Measurements from ENCODE around the gene CWC15. TPM values are rescaled to one million over a fixed set of nuclear protein-coding genes. Genes with fewer than 3 reads are reported as not detected.
A peak's percentile ranks its signal among the peaks of the same experiment; 100 is the strongest.

Gene CWC15
- total RNA-seq, 2 experiments from 2014 or later = 42.5 to 66.0 TPM

DNA sequence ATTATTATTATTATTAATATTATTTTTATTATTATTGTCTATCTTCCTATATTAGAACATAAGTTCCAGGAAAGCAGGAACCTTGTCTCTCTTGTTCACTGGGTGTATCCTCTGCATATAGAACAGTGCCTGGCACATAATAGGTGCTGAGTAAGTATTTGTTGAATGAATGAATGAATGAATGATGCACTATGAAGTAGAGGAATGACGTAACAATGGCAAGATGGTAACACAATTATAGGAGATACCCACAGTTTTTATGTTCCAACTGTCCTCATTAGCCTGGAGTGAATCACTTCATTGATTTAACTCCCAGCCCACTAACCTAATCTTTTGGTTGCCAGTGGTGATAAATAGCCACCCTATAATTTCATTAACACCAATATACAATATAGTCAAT lies 2.2 kb upstream of the CWC15 start:
- Histone ChIP-seq H3K9me3 (ENCODE audit: low read length) (peaks cover 5% of the 10 kb centered on the region; the same call in 1 of the 2 replicates), H4K20me1 (ENCODE audit: insufficient read depth, low read length) (peaks cover 9% of the 10 kb centered on the region; the same call in 1 of the 2 replicates), H3K79me2 (ENCODE audit: insufficient read depth, low read depth, low read length) (peaks cover 18% of the 10 kb centered on the region), H3K4me3 (ENCODE audit: low read depth, low read length, poor library complexity, severe bottlenecking) (no peak overlapping the region), H2AFZ (ENCODE audit: low read length) (no peak overlapping the region), H3K4me1 (ENCODE audit: insufficient read depth, low read length, poor library complexity, severe bottlenecking) (peaks cover 10% of the 10 kb centered on the region), H3K36me3 (ENCODE audit: insufficient read depth, low read length) (peaks cover 14% of the 10 kb centered on the region), H3K27ac (ENCODE audit: low read depth, low read length, poor library complexity, severe bottlenecking) (no peak overlapping the region), H3K4me2 (ENCODE audit: low read length) (no peak overlapping the region), H3K9me2 (ENCODE audit: insufficient read depth, low read length) (no peaks in the 10 kb centered on the region)
- intact Hi-C loops (cut with micrococcal nuclease; ENCODE audit: unreplicated experiment) = no loop called here
- no peak for TF ChIP-seq EZH2phosphoT487 (IDR thresholded peaks at IDR 0.05; ENCODE audit: borderline replicate concordance, low read depth, low read length)
- BruUV-seq (replicated peaks) = no TSS peak
- DNase-seq (ENCODE audit: low spot score) = no peak
- ChIA-PET CTCF (ENCODE audit: unreplicated experiment) (no interaction called here), POLR2A (interaction anchor here (0.7 to 1.5 kb wide), 8 partner anchors 8 to 815 kb away, joined by 3 to 6 read pairs (median 3); partner anchors contain the start of gene CEP57)

GRCh38 chr11:94974178-94974577 lies 822 bp upstream of the CWC15 start:
- no peak overlapping the region for H3K27ac ChIP-seq (ENCODE audit: low read depth, low read length, poor library complexity, severe bottlenecking)
- POLR2A ChIA-PET = interaction anchor here (0.5 to 2.7 kb wide), 8 partner anchors 8 to 1414 kb away, joined by 3 to 18 read pairs (median 3); partner anchors contain the start of genes CEP57 and SRSF8
- no peak for DNase-seq (ENCODE audit: low spot score)
- no TSS peak for BruUV-seq (replicated peaks)
- H3K79me2 ChIP-seq (ENCODE audit: insufficient read depth, low read depth, low read length) = peaks cover 18% of the 10 kb centered on the region
- peak overlapping the region; percentile 94 for H3K4me3 ChIP-seq (ENCODE audit: low read depth, low read length, poor library complexity, severe bottlenecking)
- intact Hi-C loops (cut with micrococcal nuclease; ENCODE audit: unreplicated experiment) = no loop called here
- peaks cover 10% of the 10 kb centered on the region for H3K4me1 ChIP-seq (ENCODE audit: insufficient read depth, low read length, poor library complexity, severe bottlenecking)
- H3K9me2 ChIP-seq (ENCODE audit: insufficient read depth, low read length) = no peaks in the 10 kb centered on the region
- peaks cover 5% of the 10 kb centered on the region; the same call in 1 of the 2 replicates for H3K9me3 ChIP-seq (ENCODE audit: low read length)
- CTCF ChIA-PET (ENCODE audit: unreplicated experiment) = interaction anchor here (0.6 to 1.2 kb wide), 2 partner anchors 116 to 180 kb away, joined by 4 read pairs; partner anchors contain the start of gene ENDOD1
- TF ChIP-seq EZH2phosphoT487 (IDR thresholded peaks at IDR 0.05; ENCODE audit: borderline replicate concordance, low read depth, low read length) = no peak
- TF ChIP-seq, protein P1, sequence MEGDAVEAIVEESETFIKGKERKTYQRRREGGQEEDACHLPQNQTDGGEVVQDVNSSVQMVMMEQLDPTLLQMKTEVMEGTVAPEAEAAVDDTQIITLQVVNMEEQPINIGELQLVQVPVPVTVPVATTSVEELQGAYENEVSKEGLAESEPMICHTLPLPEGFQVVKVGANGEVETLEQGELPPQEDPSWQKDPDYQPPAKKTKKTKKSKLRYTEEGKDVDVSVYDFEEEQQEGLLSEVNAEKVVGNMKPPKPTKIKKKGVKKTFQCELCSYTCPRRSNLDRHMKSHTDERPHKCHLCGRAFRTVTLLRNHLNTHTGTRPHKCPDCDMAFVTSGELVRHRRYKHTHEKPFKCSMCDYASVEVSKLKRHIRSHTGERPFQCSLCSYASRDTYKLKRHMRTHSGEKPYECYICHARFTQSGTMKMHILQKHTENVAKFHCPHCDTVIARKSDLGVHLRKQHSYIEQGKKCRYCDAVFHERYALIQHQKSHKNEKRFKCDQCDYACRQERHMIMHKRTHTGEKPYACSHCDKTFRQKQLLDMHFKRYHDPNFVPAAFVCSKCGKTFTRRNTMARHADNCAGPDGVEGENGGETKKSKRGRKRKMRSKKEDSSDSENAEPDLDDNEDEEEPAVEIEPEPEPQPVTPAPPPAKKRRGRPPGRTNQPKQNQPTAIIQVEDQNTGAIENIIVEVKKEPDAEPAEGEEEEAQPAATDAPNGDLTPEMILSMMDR (conservative IDR thresholded peaks at IDR 0.05; ENCODE audit: low read length) = no peak
- peaks cover 28% of the 10 kb centered on the region for H3K36me3 ChIP-seq (ENCODE audit: insufficient read depth, low read length)
- H3K4me2 ChIP-seq (ENCODE audit: low read length) = peak overlapping the region; percentile 84
- peak overlapping the region; percentile 99 for H2AFZ ChIP-seq (ENCODE audit: low read length)
- peaks cover 9% of the 10 kb centered on the region; the same call in 1 of the 2 replicates for H4K20me1 ChIP-seq (ENCODE audit: insufficient read depth, low read length)

DNA sequence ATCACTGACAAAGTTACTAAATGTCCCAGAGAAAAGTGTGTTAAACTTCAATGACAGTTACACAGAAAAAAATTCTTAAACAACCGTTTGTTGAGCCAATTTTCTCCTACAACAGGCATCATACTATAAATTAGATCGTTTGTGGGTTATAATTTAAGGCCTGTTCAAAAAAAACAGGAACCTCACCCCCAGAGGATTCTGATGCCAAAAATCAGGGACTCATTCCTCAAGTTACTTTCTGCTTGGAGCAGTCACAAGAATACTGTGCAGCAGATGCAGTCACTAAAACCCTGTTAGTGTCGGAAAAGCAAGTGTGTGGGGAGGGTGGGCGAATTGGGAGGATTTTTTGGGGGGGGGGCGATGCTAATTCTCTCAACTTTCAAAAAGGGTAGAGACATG lies 657 bp downstream of the CWC15 start:
- Histone ChIP-seq H3K79me2 (ENCODE audit: insufficient read depth, low read depth, low read length) (peaks cover 18% of the 10 kb centered on the region), H3K4me1 (ENCODE audit: insufficient read depth, low read length, poor library complexity, severe bottlenecking) (peaks cover 10% of the 10 kb centered on the region), H3K4me3 (ENCODE audit: low read depth, low read length, poor library complexity, severe bottlenecking) (peak overlapping the region; percentile 94), H3K36me3 (ENCODE audit: insufficient read depth, low read length) (peaks cover 43% of the 10 kb centered on the region), H2AFZ (ENCODE audit: low read length) (peak overlapping the region; percentile 99; the same call in 1 of the 2 replicates), H3K9me2 (ENCODE audit: insufficient read depth, low read length) (no peaks in the 10 kb centered on the region), H3K4me2 (ENCODE audit: low read length) (peak overlapping the region; percentile 91), H3K9me3 (ENCODE audit: low read length) (peaks cover 5% of the 10 kb centered on the region; the same call in 1 of the 2 replicates), H3K27ac (ENCODE audit: low read depth, low read length, poor library complexity, severe bottlenecking) (peak overlapping the region; percentile 39), H4K20me1 (ENCODE audit: insufficient read depth, low read length) (peaks cover 9% of the 10 kb centered on the region; the same call in 1 of the 2 replicates)
- DNase-seq (ENCODE audit: low spot score) = no peak
- intact Hi-C loops (cut with micrococcal nuclease; ENCODE audit: unreplicated experiment) = loop anchor here (2.0 kb wide), 3 partner anchors 96 to 844 kb away; partner anchors contain the start of gene PANX1
- BruUV-seq (replicated peaks) = no TSS peak
- TF ChIP-seq, protein P1 (conservative IDR thresholded peaks at IDR 0.05; ENCODE audit: low read length) = no peak
- TF ChIP-seq EZH2phosphoT487 (IDR thresholded peaks at IDR 0.05; ENCODE audit: borderline replicate concordance, low read depth, low read length) = no peak
- ChIA-PET POLR2A (interaction anchor here (0.8 to 2.7 kb wide), 6 partner anchors 10 to 299 kb away, joined by 3 to 18 read pairs (median 4); partner anchors contain the start of gene SRSF8), CTCF (ENCODE audit: unreplicated experiment) (interaction anchor here (0.6 kb wide), 2 partner anchors 285 to 468 kb away, joined by 4 read pairs; no protein-coding TSS in a partner anchor)

Data from OCI-LY7 (cell line).